ENCODE measurements around the gene SLC17A9. TPM values are rescaled to one million over a fixed set of nuclear protein-coding genes. Genes with fewer than 3 reads are reported as not detected.
A peak's percentile ranks its signal among the peaks of the same experiment; 100 is the strongest.

The SLC17A9 gene
- total RNA-seq, 2 experiments from 2014 or later: 49.7 to 52.1 TPM

DNA sequence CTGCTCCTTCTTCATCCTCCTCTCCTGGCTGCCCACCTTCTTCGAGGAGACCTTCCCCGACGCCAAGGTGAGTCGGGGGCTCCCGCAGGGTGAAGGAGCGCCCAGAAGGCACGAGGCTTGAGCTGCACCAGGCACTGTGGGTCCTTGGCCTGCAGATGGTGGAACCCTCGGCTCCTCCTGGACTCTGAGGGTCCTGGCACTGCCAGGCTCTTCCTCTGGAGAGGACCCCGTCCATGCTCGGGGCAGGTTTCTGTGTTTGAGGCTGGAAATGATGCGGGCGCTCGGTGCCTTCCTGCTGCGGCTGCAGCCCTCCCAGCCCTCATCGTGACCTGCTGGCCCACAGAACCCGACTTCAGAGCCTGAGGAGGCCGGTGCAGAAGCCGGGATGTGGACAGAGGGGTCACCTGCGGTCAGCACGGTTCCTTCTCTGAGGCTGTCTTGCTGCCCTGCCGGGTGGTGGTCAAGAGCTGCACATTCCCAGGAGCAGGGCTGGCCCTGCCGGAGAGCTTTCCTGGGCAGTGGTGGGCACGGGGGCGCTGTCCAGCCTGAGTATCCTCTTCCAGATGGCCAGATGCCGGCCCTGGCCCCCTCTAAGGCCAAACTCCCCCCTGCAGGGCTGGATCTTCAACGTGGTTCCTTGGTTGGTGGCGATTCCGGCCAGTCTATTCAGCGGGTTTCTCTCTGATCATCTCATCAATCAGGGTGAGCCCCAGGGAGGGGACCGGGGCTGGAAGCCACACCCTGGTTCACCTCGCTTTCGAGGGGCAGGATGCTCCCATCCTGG is 11.3 kb downstream of the SLC17A9 start:
- peaks cover 5% of the 10 kb centered on the region for H3K4me1 Mint-ChIP-seq
- DNase-seq: no peak
- H3K36me3 Mint-ChIP-seq: peaks cover 5% of the 10 kb centered on the region
- H3K27ac Mint-ChIP-seq: no peak overlapping the region
- no peaks in the 10 kb centered on the region for H3K27me3 Mint-ChIP-seq
- H3K9me3 Mint-ChIP-seq: no peaks in the 10 kb centered on the region
- H3K4me3 Mint-ChIP-seq: no peak overlapping the region

DNA sequence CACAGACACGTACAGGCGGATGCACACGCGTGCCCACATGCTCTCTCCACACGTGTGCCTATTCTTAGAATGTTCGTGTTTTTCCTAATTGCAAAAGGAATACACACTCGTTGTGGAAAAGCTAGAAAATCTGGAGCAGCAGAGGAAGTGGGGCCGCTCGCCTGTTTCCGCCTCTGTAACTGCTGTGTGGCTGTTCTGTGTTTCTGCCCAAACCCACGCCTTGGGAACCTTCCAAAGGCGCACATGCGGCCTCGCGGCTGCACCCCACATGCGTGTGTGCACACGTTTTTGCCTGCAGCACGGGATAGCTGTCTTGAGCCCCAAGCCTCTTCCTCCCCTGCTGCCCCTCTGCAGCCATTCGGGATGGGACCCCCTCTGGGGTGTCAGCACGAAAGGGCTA is 12.2 kb downstream of the SLC17A9 start:
- H3K27ac Mint-ChIP-seq: no peak overlapping the region
- no peak for DNase-seq
- H3K4me1 Mint-ChIP-seq: peaks cover 4% of the 10 kb centered on the region
- H3K4me3 Mint-ChIP-seq: no peak overlapping the region
- H3K9me3 Mint-ChIP-seq: no peaks in the 10 kb centered on the region
- H3K36me3 Mint-ChIP-seq: peaks cover 5% of the 10 kb centered on the region
- H3K27me3 Mint-ChIP-seq: no peaks in the 10 kb centered on the region

DNA sequence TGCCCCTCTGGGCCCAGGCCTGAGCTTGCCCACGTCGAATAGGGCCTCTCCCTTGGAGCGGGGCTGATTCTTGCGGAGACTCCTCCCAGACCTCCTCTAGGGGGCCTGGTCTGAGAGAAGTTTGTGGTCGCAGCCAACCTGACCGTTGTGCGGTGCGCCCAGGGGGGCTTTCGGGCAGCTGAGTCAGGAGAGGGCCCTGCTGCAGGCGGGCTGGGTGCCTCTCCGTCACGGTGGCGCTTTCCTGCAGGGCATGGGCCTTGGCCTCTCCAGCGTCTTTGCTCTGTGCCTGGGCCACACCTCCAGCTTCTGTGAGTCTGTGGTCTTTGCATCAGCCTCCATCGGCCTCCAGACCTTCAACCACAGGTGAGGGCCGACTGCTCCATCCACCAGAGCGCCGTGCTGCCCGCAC is 12.9 kb downstream of the SLC17A9 start:
- H3K4me1 Mint-ChIP-seq: no peaks in the 10 kb centered on the region
- peaks cover 2% of the 10 kb centered on the region for H3K36me3 Mint-ChIP-seq
- no peaks in the 10 kb centered on the region for H3K27me3 Mint-ChIP-seq
- no peaks in the 10 kb centered on the region for H3K9me3 Mint-ChIP-seq
- H3K4me3 Mint-ChIP-seq: no peak overlapping the region
- no peak overlapping the region for H3K27ac Mint-ChIP-seq
- DNase-seq: no peak

DNA sequence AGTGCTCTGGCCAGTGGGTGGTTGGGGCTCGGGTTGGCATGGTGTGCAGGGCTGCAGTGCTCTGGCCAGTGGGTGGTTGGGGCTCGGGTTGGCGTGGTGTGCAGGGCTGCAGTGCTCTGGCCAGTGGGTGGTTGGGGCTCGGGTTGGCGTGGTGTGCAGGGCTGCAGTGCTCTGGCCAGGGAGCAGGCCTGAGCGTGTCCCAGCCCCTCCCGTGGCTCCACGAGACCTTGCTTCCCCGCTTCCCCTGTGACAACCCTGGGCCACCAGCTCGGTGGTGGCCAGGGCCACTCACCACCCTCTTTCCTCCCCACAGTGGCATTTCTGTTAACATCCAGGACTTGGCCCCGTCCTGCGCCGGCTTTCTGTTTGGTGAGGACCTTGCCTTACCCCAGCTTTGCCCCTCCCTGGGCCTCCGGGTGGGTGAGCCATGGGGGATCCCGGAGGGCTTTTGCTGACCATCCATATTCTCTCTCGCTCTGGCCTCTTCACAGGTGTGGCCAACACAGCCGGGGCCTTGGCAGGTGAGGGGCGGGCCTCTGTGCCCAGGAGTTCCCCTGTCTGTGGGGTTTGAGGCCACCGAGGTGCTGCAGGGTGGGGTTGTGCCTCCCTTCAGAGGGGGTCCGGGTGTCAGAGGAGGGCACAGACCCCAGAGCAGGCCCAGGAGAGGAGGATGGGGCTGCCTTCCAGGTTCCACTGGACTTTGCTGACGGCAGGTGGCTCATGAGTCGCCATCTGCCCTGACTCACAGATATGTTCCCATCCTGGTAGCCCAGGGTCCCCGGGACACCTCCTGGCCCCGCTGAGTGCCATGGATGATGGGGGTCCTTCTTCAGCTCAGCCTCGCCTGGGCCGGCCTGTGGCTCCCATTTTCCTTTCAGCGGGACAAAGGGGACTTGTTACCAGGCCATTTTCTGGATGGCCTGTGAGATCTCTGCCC is 14.0 kb downstream of the SLC17A9 start:
- peaks cover under 1% of the 10 kb centered on the region for H3K4me1 Mint-ChIP-seq
- H3K36me3 Mint-ChIP-seq: peaks cover 2% of the 10 kb centered on the region
- H3K9me3 Mint-ChIP-seq: no peaks in the 10 kb centered on the region
- H3K4me3 Mint-ChIP-seq: no peak overlapping the region
- DNase-seq: no peak
- H3K27me3 Mint-ChIP-seq: peaks cover 4% of the 10 kb centered on the region
- no peak overlapping the region for H3K27ac Mint-ChIP-seq

DNA sequence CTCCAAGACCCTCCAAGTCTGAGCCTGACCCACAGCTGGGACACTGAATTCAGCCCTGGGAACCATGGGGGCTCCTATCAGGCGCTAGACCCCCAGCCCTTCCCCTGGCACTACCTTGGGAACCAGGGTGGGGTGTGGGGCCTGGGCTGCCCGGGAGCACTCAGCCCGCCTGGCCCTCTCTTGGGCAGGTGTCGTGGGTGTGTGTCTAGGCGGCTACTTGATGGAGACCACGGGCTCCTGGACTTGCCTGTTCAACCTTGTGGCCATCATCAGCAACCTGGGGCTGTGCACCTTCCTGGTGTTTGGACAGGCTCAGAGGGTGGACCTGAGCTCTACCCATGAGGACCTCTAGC is 14.6 kb downstream of the SLC17A9 start:
- Mint-ChIP-seq H3K36me3 (peaks cover 2% of the 10 kb centered on the region), H3K4me3 (no peak overlapping the region), H3K27ac (no peak overlapping the region), H3K4me1 (peaks cover 7% of the 10 kb centered on the region), H3K27me3 (peaks cover 10% of the 10 kb centered on the region), H3K9me3 (no peaks in the 10 kb centered on the region)
- no peak for DNase-seq

DNA sequence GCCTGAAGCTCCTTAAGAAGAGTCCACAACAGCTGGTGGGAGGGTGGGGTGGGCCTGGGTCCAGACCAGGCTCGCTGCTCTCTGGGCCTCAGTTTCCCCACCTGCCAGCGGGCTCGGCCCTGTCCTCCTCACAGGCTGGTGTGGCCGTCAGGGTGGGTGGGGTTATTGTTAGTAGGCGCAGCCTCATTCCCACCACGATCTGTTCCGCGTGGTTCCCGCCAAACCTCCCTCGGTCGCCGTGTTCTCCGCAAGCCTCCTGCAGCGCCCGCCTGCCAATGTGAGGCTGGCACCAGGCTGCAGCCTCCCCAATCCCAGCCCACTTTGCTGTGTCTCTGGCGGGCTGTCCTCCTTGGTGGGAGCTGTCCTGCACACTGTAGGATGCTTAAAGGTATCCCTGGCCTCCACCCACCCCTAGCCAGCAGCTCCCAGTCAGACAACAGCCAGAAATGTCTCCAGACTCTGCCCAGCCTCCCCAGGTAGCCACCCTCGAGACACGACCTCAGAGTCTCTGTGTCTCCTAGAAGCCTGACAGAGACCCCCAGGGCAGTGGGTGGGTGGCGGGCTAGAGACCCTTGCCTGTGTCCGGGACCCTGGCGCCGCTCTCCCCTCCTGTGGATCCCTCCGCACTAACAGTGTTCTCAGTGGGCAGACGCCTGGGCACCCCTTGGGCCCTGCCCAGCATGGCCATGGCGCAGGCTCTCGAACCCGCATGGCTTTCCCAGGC is 15.3 kb downstream of the SLC17A9 start:
- Mint-ChIP-seq H3K27ac (no peak overlapping the region), H3K36me3 (peaks cover 2% of the 10 kb centered on the region), H3K4me1 (peaks cover 11% of the 10 kb centered on the region), H3K4me3 (no peak overlapping the region), H3K9me3 (no peaks in the 10 kb centered on the region), H3K27me3 (peaks cover 17% of the 10 kb centered on the region)
- DNase-seq: no peak

DNA sequence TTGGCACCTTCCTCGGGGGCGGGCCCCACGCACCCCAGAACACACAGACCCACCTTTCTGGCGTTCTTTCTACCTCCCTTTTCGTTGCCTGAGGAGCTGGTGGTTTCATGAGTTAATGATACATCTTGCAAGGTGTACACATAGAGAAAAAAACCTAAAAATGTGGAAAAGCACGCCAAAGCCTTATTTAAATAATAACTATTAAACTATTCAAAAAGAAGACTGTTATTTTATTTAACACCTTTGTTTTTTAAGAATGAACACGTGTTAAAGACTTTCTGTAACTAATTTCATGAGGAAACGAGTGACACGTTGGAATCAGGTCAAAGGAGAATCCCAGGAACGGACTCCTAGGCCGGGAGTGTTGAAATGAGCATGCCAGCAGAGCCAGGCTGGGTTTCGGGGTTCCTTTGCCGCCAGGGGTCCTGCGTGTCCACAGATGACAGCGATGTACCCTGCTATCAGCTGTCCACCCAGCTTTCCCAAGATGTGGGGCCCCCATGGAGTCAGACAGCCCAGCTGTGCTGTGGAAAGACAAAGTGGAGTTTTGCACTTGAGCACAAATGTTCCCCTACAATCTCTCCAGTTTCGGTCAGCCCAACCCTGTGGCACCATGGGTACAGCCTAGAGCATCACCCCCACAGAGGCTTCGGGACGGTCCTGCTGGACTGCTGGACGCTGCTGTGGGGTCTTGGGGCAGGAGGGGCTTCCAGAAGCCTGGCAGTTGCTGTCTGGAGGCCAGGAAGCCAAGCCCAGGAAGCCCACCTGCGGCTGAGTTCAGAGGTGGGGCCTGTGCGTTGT is 16.1 kb downstream of the SLC17A9 start:
- no peaks in the 10 kb centered on the region for H3K9me3 Mint-ChIP-seq
- H3K4me3 Mint-ChIP-seq: no peak overlapping the region
- H3K27me3 Mint-ChIP-seq: peaks cover 24% of the 10 kb centered on the region
- peaks cover 2% of the 10 kb centered on the region for H3K36me3 Mint-ChIP-seq
- H3K4me1 Mint-ChIP-seq: peaks cover 11% of the 10 kb centered on the region
- H3K27ac Mint-ChIP-seq: no peak overlapping the region
- DNase-seq: no peak

DNA sequence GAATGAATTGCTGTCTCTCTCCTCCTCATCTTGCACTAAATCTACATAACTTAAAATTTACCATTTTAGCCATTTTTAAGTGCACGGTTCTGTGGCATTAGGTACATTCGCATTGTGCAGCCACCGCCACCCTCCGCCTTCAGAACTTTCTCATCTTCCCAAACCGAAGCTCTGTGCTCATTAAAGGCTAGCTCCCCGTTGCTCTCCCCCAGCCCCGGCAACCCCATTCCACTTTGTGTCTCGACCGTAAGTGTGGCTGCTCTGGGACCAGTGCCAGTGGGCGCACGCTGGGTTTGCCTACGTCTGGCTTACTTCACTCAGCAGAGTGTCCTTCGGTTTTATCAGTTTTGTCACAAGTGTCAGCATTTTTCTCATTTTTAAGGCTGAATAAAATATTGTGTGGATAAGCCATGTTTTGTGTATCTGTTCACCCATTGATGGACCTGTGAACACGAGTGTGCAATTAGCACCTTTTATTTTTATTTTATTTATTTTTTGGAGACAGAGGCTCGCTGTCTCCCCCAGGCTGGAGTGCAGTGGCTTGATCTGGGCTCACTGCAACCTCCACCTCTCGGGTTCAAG is 16.8 kb downstream of the SLC17A9 start:
- DNase-seq: no peak
- Mint-ChIP-seq H3K4me1 (peaks cover 11% of the 10 kb centered on the region), H3K27ac (no peak overlapping the region), H3K27me3 (peaks cover 31% of the 10 kb centered on the region), H3K9me3 (no peaks in the 10 kb centered on the region), H3K4me3 (no peak overlapping the region), H3K36me3 (peaks cover 2% of the 10 kb centered on the region)

DNA sequence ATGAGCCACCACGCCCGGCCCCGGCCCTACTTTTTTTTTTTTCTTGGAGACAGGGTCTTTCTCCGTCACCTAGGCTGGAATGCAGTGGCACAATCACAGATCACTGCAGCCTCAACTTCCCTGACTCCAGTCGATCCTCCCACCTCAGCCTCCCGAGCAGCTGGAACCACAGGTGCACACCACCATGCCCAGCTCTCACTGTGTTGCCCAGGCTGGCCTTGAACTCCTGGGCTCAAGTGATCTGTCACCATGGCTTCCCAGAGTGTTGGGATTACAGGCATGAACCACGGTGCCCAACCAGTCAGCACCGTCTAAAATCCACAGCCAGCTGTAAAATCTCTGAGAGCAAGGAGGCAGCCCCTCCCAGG is 17.4 kb downstream of the SLC17A9 start:
- peaks cover 2% of the 10 kb centered on the region for H3K36me3 Mint-ChIP-seq
- H3K9me3 Mint-ChIP-seq: no peaks in the 10 kb centered on the region
- H3K4me3 Mint-ChIP-seq: no peak overlapping the region
- no peak overlapping the region for H3K27ac Mint-ChIP-seq
- DNase-seq: no peak
- H3K27me3 Mint-ChIP-seq: peaks cover 38% of the 10 kb centered on the region
- peaks cover 11% of the 10 kb centered on the region for H3K4me1 Mint-ChIP-seq

DNA sequence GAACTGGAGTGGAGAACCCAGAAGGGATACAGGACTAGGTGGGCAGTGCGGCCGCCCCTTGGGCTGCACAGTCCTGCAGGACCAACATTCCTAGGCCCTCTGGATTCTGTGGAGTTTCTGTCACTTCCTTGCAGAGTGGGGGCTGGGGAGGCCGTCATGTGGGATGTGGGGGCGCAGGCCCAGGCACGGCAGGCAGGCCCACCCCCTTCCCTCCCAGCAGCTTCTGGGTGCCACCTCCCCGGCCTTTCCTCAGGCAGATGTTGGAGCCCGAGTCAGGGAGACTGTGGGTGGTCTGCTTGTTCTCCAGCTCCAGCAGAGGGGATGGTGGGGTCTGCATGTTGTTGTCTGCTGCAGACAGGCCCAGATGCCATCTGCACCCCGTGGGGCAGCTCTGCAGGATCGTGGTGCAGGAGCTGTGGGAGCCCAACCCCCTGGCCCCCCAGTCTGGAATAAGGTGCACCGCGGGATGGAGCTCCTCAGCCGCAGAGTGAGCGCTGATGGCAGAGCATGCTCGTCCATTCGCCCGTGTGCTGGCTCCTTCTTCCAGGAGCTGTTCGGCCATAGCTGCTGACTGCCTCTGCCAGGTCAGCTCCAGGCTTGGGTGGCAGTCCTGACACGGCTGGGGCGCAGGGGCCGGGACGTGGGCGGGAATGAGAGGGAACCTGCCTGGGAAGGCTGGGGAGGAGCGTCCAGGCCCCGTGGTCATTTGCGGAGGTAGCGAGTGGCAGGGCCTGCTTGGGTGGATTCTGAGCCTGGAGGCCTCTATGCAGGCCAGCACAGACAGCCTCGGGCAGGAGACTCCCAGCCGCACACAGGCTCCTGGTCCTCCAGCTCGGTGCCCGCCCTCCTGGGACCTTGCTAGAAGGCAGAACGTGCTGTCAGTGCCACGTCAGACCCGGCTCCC is 18.1 kb downstream of the SLC17A9 start:
- peaks cover 40% of the 10 kb centered on the region for H3K27me3 Mint-ChIP-seq
- H3K4me1 Mint-ChIP-seq: peaks cover 11% of the 10 kb centered on the region
- no peak overlapping the region for H3K27ac Mint-ChIP-seq
- no peak overlapping the region for H3K4me3 Mint-ChIP-seq
- peaks cover 2% of the 10 kb centered on the region for H3K36me3 Mint-ChIP-seq
- DNase-seq: no peak
- H3K9me3 Mint-ChIP-seq: no peaks in the 10 kb centered on the region

DNA sequence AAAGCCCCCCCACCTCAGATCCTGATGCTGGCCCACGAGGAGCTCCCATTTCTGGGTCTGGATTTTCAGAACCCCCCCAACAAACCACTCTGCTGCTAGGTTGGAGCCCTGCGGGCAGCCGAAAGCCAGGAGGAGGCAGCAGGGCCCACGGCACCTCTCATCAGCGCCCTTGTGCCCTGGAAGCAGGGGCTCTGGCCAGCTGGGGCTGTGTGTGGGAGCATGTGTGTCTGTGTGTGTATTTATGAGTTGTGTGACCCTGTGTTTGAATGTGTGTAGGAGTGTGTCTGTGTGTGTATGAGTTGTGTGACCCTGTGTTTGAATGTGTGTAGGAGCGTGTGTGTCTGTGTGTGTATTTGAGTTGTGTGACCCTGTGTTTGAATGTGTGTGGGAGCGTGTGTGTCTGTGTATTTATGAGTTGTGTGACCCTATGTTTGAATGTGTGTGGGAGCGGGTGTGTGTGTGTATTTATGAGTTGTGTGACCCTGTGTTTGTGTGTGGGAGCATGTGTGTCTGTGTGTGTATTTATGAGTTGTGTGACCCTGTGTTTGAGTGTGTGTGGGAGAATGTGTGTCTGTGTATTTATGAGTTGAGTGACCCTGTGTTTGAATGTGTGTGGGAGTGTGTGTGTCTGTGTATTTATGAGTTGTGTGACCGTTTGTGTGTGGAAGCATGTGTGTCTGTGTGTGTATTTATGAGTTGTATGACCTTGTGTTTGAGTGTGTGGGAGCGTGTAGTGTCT is 18.9 kb downstream of the SLC17A9 start:
- Mint-ChIP-seq H3K4me3 (no peak overlapping the region), H3K9me3 (no peaks in the 10 kb centered on the region), H3K36me3 (no peaks in the 10 kb centered on the region), H3K27me3 (peaks cover 45% of the 10 kb centered on the region), H3K27ac (peak overlapping the region; percentile 2), H3K4me1 (peaks cover 11% of the 10 kb centered on the region)
- no peak for DNase-seq

DNA sequence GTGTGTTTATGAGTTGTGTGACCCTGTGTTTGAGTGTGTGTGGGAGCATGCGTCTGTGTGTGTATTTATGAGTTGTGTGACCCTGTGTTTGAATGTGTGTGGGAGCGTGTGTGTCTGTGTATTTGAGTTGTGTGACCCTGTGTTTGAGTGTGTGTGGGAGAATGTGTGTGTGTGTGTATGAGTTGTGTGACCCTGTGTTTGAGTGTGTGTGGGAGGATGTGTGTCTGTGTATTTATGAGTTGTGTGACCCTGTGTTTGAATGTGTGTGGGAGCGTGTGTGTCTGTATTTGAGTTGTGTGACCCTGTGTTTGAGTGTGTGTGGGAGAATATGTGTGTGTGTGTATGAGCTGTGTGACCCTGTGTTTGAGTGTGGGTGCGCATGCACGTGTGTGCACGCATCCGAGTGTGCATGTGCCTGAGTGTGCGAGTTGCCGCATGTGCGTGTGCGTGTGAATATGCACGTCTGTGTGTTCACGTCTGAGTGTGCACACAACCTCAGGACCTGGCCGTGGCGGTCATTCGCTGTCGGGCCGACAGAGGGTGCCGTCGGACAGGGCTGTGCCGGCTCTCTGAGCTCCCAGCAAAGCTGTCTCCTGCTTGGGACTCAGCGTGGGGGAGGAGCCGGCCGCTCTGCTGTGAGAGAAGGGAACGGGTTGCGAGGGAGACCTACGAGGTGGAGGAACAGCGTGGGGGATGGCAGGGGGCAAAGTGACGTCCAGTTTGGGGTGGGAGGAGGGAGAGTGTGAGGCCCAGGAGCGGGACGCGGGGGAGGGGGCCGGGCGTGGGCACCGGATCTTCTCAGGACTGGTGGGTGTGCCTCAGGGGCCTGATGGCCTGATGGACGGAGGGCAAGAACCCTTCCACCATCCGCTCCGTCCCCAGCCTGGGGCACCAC is 19.7 kb downstream of the SLC17A9 start:
- Mint-ChIP-seq H3K9me3 (no peaks in the 10 kb centered on the region), H3K4me1 (peaks cover 11% of the 10 kb centered on the region), H3K27ac (no peak overlapping the region), H3K36me3 (no peaks in the 10 kb centered on the region), H3K4me3 (peak overlapping the region; percentile 46), H3K27me3 (peaks cover 49% of the 10 kb centered on the region)
- DNase-seq: peak; percentile 89

Measured in activated naive CD8-positive, alpha-beta T cell treated with anti-CD3 and anti-CD28 coated beads for 36 hours (primary cell).